Kidney tubule cell (primary cell): Measurements from ENCODE around the gene CDT1.

Source experiments
- DNase-seq: peaks from one replicate; pipeline ENCODE4 v3.0.0-alpha.2; 2018; ENCODE audit warnings: low spot score

Gene CDT1

GRCh38 chr16:88836791-88837190 is 33.2 kb downstream of the CDT1 start:
- no peak for DNase-seq

DNA sequence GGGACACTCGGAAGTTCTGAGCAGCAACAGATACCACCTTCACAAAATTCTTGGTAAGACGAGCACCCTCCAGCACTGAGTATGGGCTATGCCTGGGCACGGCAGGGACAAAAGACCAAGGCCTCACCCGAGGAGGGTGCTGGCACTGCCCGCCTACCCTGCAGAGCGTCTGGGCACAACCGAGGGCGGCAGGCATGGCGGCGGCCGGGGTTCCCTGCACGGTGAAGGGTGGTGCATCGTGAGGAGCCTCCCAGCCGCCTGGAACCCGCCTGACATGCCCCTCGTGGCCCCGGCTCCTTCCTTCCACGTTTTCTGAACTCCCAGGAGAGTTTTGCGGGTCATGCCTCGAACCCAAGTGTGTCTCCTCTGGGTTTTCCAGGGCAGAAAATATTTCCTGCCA is 34.2 kb downstream of the CDT1 start:
- DNase-seq: no peak

DNA sequence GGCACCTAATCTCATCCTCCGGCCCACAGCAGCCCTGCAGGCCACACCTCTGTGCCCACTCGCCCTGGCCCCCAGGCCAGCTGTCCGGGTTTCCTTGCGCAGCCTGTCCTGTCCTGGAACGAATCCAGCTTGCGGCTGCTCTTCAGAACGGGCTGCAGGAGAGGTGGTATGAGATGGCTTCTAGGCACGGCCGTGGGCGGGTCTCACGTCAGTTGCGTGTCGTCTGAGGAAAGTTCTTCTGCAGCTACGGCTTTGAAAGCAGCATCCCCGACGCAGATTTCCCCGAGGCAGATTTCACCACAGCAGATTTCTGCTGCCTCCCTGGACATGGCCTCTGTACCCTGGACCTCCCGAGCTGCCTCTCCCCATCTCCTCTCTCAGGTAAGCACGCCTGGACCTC is 35.0 kb downstream of the CDT1 start:
- DNase-seq: no peak

DNA sequence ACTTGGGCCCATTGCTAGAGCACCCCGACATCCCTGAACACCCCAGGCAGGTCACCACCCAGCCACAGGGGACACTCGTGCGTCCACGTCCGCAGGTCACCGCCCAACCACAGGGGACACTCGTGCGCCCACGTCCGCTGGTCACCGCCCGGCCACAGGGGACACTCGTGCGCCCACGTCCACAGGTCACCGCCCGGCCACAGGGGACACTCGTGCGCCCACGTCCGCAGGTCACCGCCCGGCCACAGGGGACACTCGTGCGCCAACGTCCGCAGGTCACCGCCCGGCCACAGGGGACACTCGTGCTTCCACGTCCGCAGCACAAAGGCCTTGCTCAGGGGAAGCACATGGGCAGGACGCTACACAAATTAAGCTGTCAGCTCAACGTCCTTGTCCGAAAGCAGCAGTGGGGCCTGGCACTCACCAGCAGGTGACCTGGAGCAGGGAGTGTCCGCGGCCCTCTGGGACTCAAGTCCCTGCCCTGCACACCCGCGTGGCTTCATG is 35.5 kb downstream of the CDT1 start:
- DNase-seq: no peak

DNA sequence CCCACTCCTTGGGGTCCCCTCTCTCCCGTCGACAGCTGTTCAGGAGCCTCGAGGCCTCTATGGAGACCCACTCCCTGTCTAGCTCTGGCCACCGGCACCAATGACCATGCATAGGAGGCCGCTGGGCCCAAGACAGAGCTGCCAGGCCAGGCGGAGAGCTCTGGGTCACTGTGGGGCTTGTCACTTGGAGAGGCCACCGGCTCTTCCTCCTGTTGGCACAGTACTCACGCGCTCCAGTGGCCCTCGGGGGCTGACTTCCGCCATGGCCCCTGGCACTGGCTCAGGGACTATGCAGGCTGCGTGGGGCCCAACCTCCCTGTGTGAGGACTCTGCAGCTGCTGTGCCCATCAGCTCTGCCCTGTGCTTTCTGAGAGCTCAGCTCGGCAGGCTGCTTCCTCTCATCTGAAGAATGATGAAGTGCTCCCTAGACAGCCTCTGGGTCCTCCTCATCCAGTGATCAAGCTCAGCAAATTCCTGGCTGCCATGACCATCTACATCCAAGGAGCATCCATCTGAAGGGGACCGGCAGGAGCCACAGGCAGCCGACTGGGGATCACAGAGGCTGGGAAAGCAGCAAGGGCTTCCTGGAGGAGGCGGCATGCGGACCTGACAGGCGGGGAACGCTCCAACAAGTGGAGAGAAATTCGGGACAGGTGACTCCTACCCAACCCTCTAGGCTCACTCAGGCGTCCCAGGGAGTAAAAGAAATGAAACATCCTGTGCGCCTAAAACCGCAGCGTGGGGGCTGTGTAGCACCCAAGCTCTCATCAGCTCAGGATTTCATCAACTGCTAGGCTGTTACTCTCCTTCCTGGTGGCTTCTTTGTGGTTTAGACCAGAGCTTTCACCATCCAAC is 36.4 kb downstream of the CDT1 start:
- DNase-seq: no peak

DNA sequence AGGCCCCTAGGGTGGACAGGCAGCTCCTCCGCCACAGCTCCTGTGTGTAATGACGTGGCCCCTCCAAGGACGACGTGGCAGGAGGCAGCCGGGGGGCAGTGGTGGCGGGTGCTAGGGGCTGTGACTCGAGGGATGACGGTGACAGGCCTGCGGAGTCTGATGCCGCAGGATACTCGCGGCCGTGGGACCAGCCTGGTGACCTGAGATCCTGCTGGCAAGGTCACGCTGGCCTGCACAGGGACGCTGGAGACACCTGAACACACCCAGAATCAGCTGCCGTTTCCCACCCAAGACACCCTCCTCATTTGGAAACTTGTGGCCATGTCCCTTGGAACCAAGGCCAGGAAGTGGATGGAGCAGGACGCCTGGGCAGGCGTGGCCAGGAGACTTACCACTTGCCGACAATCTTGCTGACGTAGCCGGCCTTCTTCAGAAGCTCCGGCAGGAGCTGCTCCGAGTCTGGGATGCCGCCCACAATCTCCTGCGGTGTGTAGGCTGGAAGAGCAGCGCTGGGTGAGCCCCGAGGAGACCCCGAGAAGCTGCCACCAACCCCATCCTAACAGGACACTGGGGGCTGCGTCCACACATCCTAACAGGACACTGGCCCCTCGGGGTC is 37.1 kb downstream of the CDT1 start:
- DNase-seq: no peak

DNA sequence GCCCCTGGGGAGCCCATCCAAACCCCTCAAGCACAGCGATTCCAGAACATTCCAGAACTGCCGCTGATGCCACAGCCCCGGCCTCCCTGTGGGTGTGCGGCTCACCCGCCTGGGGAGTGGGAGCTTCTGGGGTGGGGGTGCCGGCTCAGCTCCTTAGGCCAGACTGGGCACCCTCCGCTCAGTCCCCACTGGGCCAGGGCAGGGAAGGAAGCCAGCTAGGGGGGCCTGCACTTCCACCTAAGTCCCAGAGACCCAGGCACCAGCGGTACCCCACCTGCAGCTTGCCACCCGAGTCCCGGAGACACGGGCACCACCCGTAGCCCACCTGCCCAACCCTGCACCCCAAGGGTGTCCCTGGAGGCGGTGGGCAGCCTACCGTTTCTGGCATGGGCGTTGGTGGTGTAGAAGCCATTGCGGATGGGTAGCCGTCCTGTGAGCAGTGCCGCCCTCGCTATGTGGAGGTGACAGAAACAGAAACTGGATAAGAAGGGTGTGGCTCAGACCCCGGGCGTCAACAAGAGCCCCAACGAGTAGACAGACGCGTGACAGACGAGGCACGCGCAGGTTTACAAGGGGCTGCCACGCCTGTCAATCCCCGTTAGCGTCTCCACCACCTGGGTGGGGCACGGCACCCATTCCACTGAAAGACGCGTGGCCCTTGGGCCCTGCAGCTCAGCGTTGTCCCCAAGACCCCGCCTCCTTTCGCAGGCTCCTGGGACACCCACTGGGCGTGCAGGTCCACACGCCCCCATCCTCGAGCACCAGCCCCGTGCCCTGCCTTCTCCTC is 38.1 kb downstream of the CDT1 start:
- no peak for DNase-seq

GRCh38 chr16:88842308-88842756 is 38.7 kb downstream of the CDT1 start:
- DNase-seq: no peak

DNA sequence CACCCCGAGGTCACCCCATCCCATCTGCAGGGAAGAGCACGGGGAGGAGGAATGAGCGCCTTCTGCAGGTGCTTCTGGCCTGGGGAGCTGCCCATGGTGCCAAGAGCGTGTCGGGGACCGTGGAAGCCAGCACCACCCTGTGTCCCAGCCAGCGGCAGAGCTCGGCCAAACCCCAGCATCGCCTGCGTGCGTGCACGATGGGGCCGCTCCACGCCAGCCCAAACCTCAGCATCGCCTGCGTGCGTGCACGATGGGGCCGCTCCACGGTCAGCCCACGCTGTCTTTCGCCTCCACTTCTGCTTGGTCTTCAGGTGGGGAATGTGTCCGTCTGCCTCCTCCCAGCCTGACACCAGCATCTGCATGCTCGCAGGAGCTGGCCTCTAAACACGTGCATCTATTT is 39.2 kb downstream of the CDT1 start:
- DNase-seq: no peak

- DNase-seq: no peak
Measured at GRCh38 chr16:88843256-88843655, 39.7 kb downstream of the CDT1 start.

DNA sequence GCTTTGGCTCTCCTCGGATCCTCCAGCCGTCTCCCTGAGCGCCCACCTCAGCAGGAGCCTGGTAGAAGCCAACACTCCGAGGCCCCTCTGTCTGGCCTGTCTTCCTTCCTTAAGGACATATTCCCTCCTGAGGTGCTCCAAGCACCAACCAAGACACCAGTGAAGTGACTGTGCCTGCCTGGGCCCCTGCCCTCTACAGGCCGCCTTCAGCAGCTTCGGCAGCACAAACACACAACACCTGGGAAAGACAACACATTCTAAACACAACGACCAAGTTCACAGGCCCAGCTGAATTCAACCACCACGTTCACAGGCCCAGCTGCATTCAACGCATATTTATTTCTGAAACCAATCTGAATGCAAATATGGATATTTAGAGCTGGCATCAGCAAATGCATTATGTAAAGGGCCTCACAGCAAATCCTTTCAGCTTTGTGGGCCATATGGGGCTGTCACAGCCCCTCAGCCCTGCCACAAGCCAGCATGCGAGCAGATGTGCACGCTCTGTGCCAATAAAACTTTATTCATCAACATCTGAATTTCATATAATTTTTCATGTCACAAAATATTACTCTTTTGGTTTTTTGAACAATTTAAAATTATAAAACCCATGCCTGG is 40.9 kb downstream of the CDT1 start:
- no peak for DNase-seq

DNA sequence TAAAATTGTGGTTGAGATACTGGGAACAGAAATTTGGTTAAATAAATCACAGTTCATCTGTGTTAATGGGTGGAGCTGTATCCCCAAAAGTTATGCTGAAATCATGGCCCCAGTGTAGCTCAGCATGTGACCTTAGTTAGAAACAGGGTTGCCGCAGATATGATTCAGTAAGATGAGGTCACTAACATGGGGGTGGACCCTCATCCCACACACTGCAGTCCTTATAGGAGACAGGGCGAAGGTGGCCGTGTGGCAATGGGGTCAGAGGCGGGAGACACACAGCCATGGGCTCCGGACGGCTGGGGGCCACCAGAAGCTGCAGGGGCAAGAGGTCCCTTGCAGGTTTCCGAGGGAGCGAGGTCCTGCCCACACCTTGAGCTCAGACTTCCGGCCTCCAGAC is 42.5 kb downstream of the CDT1 start:
- DNase-seq: no peak

GRCh38 chr16:88847654-88848053 is 44.1 kb downstream of the CDT1 start:
- DNase-seq: no peak

DNA sequence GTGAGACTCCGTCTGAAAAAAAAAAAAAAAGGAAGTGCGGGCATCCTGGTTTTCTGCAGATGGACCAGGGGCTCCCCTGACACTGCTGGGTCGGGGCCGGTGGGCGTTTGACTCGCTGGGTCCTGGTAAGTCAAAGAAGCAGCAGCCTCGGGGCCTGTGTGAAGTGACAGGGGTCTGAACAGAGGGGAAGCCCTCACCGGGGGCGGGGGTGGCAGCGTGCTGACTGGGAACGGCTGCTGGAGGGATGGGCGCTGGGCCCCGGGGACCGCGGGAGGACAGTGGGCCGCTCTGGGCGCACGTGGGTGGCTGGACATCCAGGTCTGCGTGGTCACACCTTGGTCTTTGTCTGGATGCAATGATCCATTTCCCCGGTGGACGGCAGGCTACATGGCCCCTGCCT is 45.0 kb downstream of the CDT1 start:
- no peak for DNase-seq

- no peak for DNase-seq
Measured at GRCh38 chr16:88850531-88851199, 47.1 kb downstream of the CDT1 start.

DNA sequence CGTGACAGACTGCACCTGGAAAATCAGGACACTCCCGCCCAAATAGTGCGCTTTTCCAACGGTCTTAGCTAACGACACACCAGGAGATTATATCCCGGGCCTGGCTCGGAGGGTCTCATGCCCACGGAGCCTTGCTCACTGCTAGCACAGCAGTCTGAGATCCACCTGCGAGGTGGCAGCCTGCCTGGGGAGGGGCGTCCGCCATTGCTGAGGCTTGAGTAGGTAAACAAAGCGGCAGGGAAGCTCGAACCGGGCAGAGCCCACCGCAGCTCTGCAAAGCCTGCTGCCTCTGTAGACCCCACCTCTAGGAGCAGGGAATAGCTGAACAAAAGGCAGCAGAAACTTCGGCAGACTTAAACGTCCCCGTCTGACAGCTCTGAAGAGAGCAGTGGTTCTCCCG is 48.0 kb downstream of the CDT1 start:
- DNase-seq: no peak

DNA sequence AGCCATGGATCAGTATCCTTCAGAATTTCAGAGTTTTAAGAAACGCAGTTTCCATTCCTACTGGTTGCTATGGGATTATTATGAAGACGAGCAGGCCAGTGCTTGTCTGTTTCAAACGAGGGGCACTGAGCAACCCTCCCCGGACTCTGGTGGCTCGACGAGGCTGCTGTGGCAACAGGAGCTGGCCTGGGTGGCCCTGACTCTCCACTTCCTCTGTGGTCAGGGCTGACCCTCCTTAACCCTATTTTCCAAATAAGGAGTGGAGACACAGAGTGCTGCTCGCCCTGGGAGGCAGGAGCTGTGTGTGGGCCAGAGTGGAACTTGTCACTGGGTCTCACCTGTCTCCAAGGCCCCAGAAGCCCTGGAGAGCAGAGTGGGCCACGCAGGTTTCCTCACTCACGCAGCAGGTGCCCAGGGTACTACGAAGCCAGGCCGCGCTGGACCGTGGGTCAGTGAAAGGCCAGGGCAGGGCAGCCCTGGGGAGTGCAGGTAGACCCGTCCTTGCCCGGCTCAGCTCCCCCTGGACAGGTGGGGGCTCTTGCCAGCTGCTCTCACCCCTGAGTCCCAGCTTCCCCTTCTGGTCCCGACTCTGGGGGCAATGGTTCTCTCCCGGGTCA is 49.8 kb downstream of the CDT1 start:
- DNase-seq: no peak

DNA sequence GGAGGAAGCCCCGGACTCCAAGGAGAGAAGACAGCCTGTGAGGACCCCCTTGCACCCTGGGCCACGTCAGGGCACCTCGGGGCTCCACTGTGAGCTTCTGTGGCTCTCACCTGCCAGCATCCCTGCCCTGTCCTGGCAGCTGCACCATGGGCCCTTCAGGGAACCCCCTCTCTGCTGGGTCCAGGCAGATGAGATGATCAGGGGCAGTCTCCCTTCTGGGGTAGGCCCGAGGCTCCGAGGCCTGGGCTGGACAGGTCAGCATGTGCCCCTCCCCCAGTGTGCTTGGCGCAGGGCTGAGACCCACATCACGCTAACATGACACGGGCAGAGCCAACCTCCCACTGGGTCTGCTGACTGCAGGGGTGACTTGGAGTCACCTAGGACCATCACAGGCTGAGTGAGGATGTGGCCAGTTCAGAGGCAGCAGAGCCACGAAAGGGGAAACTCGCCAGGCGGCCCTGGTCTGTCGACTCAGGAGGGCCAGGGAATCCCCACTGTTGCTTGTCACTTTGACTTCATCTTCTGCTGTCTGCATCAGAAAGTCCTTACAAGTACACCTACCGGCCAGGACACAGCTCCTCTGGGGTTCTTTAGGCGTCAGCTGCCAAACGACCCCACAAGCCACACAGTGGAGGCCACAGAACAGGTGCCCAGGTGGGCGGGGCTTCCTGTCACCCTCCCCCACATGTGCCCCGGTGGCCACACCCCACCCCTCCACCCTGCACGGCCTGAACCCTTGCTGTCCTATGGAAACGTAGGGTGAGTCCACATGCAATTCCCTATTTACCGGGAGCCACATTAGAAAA is 50.9 kb downstream of the CDT1 start:
- no peak for DNase-seq

- DNase-seq: no peak
Measured at GRCh38 chr16:88855176-88855575, 51.6 kb downstream of the CDT1 start.

DNA sequence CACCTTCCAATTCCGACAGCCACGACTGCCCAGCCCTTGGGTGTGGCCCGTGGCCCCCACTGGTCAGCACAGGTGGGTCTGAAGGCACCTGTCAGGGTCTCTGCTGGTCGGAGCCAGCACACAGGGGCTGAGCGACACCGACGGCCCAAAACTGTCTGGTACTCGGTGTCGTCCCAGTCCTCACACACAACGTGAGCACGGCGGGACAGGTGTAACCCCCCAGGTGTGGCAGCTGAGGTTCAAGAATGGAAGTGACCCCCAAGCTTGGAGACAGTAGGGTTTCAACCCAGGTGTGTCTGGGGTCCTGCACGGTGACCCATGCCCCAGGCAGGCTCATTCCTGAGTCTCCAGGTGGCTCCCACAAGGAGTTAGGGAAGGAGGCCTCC is 52.1 kb downstream of the CDT1 start:
- DNase-seq: no peak
